Astrocyte (in vitro differentiated cells and primary cell): ENCODE data around the gene SLC35D3. TPM values are rescaled to one million over a fixed set of nuclear protein-coding genes. Genes with fewer than 3 reads are reported as not detected.

Source experiments
- DNase-seq: peaks from one replicate; pipeline ENCODE4 v3.0.0-alpha.2; 2010; ENCODE audit warnings: low read depth
- FAIRE-seq: peaks from 2 replicates; lab custom pipeline; 2011; peaks lifted over from hg19 to GRCh38; lab: Jason Lieb, UNC
- H2AFZ ChIP-seq: 2 replicates; pipeline ENCODE4 v1.6.0; 2012; ENCODE audit warnings: low read depth, low read length, inconsistent platforms
- H3K27ac ChIP-seq: 2 replicates; pipeline ENCODE4 v1.5.1; 2011; ENCODE audit warnings: low read depth, low read length, inconsistent platforms
- H3K27me3 ChIP-seq: 2 replicates; pipeline ENCODE4 v1.6.0; 2011; ENCODE audit warnings: low read length, inconsistent platforms; ENCODE audit not compliant: insufficient read depth
- H3K36me3 ChIP-seq: 2 replicates; pipeline ENCODE4 v1.5.1; 2011; ENCODE audit warnings: low read length, inconsistent platforms; ENCODE audit not compliant: insufficient read depth
- H3K4me1 ChIP-seq: 2 replicates; pipeline ENCODE4 v1.5.1; 2011; ENCODE audit warnings: low read length, inconsistent platforms; ENCODE audit not compliant: insufficient read depth
- H3K4me2 ChIP-seq: 2 replicates; pipeline ENCODE4 v1.6.0; 2012; ENCODE audit warnings: low read length, inconsistent platforms
- H3K4me3 ChIP-seq: 2 replicates; pipeline ENCODE4 v1.5.1; 2011; ENCODE audit warnings: low read depth, mild to moderate bottlenecking, low read length, inconsistent platforms; ENCODE audit not compliant: insufficient read depth
- H3K79me2 ChIP-seq: 2 replicates; pipeline ENCODE4 v1.6.0; 2012; ENCODE audit warnings: mild to moderate bottlenecking, low read length, inconsistent platforms; ENCODE audit not compliant: insufficient read depth
- H3K9ac ChIP-seq: 2 replicates; pipeline ENCODE4 v1.6.0; 2012; ENCODE audit warnings: mild to moderate bottlenecking, low read length, inconsistent platforms
- H3K9me3 ChIP-seq: 2 replicates; pipeline ENCODE4 v1.5.1; 2012; ENCODE audit warnings: low read depth, mild to moderate bottlenecking, low read length, inconsistent platforms; ENCODE audit not compliant: insufficient read depth
- H4K20me1 ChIP-seq: 2 replicates; pipeline ENCODE4 v1.6.0; 2012; ENCODE audit warnings: low read length, inconsistent platforms; ENCODE audit not compliant: insufficient read depth
- H3K27ac Mint-ChIP-seq: one replicate; pipeline ENCODE4 v1.8.0; 2021; ENCODE audit warnings: mild to moderate bottlenecking, mixed read lengths; ENCODE audit not compliant: unreplicated experiment
- H3K27me3 Mint-ChIP-seq: one replicate; pipeline ENCODE4 v1.8.0; 2021; ENCODE audit warnings: low read depth, mixed read lengths; ENCODE audit not compliant: unreplicated experiment
- H3K36me3 Mint-ChIP-seq: one replicate; pipeline ENCODE4 v1.8.0; 2021; ENCODE audit warnings: low read depth, mixed read lengths; ENCODE audit not compliant: unreplicated experiment
- H3K4me1 Mint-ChIP-seq: one replicate; pipeline ENCODE4 v1.8.0; 2021; ENCODE audit warnings: low read depth, mixed read lengths; ENCODE audit not compliant: unreplicated experiment
- H3K4me3 Mint-ChIP-seq: one replicate; pipeline ENCODE4 v1.8.0; 2021; ENCODE audit warnings: mild to moderate bottlenecking, moderate library complexity, mixed read lengths; ENCODE audit not compliant: unreplicated experiment
- H3K9me3 Mint-ChIP-seq: one replicate; pipeline ENCODE4 v1.8.0; 2021; ENCODE audit warnings: mild to moderate bottlenecking, mixed read lengths; ENCODE audit not compliant: unreplicated experiment
- EZH2 ChIP-seq: IDR thresholded peaks from 2 replicates; pipeline ENCODE4 v1.6.1; 2012; ENCODE audit warnings: mild to moderate bottlenecking, low read length, inconsistent platforms; ENCODE audit not compliant: insufficient read depth
- total RNA-seq: library from RNA; stranded (reverse); gene quantifications from 2 replicates; pipeline ENCODE4 v1.2.1, GENCODE V29; 2021
- TF ChIP-seq, protein P1 (sequence below): IDR thresholded peaks from 2 replicates; pipeline ENCODE4 v1.5.1; 2011; ENCODE audit warnings: low read depth, mild to moderate bottlenecking, inconsistent platforms, low read length, moderate library complexity; ENCODE audit not compliant: insufficient read depth

The SLC35D3 gene
- total RNA-seq, 1 donor from 2014 or later, result not detected

DNA sequence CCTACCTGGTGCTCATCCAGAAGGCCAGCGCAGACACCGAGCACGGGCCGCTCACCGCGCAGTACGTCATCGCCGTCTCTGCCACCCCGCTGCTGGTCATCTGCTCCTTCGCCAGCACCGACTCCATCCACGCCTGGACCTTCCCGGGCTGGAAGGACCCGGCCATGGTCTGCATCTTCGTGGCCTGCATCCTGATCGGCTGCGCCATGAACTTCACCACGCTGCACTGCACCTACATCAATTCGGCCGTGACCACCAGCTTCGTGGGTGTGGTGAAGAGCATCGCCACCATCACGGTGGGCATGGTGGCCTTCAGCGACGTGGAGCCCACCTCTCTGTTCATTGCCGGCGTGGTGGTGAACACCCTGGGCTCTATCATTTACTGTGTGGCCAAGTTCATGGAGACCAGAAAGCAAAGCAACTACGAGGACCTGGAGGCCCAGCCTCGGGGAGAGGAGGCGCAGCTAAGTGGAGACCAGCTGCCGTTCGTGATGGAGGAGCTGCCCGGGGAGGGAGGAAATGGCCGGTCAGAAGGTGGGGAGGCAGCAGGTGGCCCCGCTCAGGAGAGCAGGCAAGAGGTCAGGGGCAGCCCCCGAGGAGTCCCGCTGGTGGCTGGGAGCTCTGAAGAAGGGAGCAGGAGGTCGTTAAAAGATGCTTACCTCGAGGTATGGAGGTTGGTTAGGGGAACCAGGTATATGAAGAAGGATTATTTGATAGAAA is 2.0 kb downstream of the SLC35D3 start:
- Mint-ChIP-seq H3K9me3 (peaks cover 2% of the 10 kb centered on the region), H3K36me3 (no peaks in the 10 kb centered on the region), H3K27ac (no peak overlapping the region), H3K4me1 (no peaks in the 10 kb centered on the region), H3K4me3 (no peak overlapping the region), H3K27me3 (peaks cover 45% of the 10 kb centered on the region)
- Histone ChIP-seq H3K4me3 (no peak overlapping the region), H4K20me1 (no peaks in the 10 kb centered on the region), H3K9ac (no peak overlapping the region), H2AFZ (no peak overlapping the region), H3K4me2 (peak overlapping the region; percentile 91), H3K27me3 (peaks cover 36% of the 10 kb centered on the region), H3K9me3 (peaks cover 5% of the 10 kb centered on the region), H3K79me2 (no peaks in the 10 kb centered on the region), H3K36me3 (no peaks in the 10 kb centered on the region), H3K4me1 (peaks cover 20% of the 10 kb centered on the region), H3K27ac (no peak overlapping the region)
- FAIRE-seq (no peak), DNase-seq (no peak)
- TF ChIP-seq, protein P1, sequence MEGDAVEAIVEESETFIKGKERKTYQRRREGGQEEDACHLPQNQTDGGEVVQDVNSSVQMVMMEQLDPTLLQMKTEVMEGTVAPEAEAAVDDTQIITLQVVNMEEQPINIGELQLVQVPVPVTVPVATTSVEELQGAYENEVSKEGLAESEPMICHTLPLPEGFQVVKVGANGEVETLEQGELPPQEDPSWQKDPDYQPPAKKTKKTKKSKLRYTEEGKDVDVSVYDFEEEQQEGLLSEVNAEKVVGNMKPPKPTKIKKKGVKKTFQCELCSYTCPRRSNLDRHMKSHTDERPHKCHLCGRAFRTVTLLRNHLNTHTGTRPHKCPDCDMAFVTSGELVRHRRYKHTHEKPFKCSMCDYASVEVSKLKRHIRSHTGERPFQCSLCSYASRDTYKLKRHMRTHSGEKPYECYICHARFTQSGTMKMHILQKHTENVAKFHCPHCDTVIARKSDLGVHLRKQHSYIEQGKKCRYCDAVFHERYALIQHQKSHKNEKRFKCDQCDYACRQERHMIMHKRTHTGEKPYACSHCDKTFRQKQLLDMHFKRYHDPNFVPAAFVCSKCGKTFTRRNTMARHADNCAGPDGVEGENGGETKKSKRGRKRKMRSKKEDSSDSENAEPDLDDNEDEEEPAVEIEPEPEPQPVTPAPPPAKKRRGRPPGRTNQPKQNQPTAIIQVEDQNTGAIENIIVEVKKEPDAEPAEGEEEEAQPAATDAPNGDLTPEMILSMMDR, result no peak
- TF ChIP-seq EZH2, result peak; percentile 23

DNA sequence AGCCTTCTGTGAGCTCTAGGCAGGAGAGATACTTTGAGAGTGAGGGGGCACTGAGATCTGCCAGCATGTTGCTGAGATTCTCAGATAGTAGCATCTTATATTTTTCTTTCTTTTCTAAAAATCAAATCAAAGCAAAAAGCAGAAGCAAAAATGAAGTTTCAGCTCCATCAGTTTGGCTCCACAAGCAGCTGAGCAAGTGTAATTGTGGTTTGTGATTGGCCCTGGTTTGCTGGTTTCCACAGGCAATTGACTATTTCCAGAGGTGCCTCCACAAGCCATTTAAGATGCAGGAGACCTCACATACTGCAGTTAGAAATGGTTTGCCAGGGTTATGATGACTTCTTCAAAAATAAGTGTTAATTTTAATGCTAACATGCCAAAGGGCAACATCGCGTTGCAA is 4.3 kb downstream of the SLC35D3 start:
- Histone ChIP-seq H3K79me2 (no peaks in the 10 kb centered on the region), H3K9me3 (peaks cover 5% of the 10 kb centered on the region), H2AFZ (no peak overlapping the region), H3K4me3 (no peak overlapping the region), H3K36me3 (no peaks in the 10 kb centered on the region), H3K9ac (no peak overlapping the region), H4K20me1 (no peaks in the 10 kb centered on the region), H3K4me1 (peaks cover 10% of the 10 kb centered on the region), H3K4me2 (no peak overlapping the region), H3K27me3 (peaks cover 24% of the 10 kb centered on the region), H3K27ac (no peak overlapping the region)
- Mint-ChIP-seq H3K4me1 (no peaks in the 10 kb centered on the region), H3K27ac (no peak overlapping the region), H3K9me3 (peaks cover 2% of the 10 kb centered on the region), H3K27me3 (peaks cover 27% of the 10 kb centered on the region), H3K4me3 (no peak overlapping the region), H3K36me3 (no peaks in the 10 kb centered on the region)
- no peak for DNase-seq
- no peak for FAIRE-seq
- no peak for TF ChIP-seq EZH2
- TF ChIP-seq, protein P1, result no peak

DNA sequence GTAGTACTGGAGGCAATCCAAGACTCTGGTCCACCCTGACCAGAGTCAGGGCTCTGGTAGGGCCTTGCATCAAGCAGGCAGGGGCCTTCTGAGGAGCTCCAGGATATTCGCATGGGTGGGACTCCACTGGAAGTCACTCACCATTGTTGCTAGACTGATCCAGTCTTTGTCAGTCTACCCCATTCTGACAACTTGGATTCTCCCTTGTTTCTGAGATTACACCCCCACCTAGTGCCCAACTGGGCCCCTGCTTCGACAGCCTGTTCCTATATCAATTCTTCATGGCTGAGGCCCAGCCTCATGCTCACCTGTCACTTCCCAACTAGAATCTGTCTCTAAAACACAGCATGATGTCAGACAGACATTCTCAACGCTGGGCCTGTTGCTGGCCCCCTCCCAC is 5.2 kb downstream of the SLC35D3 start:
- Mint-ChIP-seq H3K27ac (no peak overlapping the region), H3K4me1 (no peaks in the 10 kb centered on the region), H3K4me3 (no peak overlapping the region), H3K36me3 (no peaks in the 10 kb centered on the region), H3K9me3 (peaks cover 2% of the 10 kb centered on the region), H3K27me3 (peaks cover 27% of the 10 kb centered on the region)
- Histone ChIP-seq H3K4me2 (no peak overlapping the region), H2AFZ (no peak overlapping the region), H3K9me3 (peaks cover 5% of the 10 kb centered on the region), H3K4me3 (no peak overlapping the region), H3K79me2 (no peaks in the 10 kb centered on the region), H3K4me1 (peaks cover 2% of the 10 kb centered on the region), H3K27ac (no peak overlapping the region), H3K9ac (no peak overlapping the region), H3K27me3 (peaks cover 27% of the 10 kb centered on the region), H3K36me3 (no peaks in the 10 kb centered on the region), H4K20me1 (no peaks in the 10 kb centered on the region)
- DNase-seq (no peak), FAIRE-seq (no peak)
- no peak for TF ChIP-seq EZH2
- TF ChIP-seq, protein P1, result peak; percentile 16
